ENCODE data around the gene DNAJC16. TPM values are rescaled to one million over a fixed set of nuclear protein-coding genes. Genes with fewer than 3 reads are reported as not detected.

DNAJC16 gene
- polyA plus RNA-seq, 3 donors from 2014 or later, result 3.7 to 8.9 (median 4.0) TPM

DNA sequence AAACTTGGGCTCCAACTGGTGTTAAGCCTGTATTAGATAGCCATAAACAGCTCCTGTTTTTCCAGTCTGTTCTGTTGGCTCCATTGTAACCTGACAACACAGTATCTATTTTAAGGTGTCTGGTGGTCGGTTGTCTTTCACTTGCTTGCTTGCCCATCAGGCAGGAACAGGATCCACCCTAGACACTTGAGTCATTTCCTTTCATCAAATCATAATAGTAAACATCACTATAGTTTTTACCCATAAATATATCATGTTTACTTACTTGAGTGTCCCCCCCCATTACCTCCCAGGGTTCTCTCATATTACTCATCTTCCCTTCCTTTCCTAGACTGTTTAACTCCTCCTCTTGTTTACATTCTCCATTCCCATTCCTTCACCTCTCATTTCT is 93.5 kb downstream of the DNAJC16 start:
- Mint-ChIP-seq H3K36me3 (peaks cover 0 to 3% (median 2%) of the 10 kb centered on the region in 3 donors), H3K4me1 (peaks cover 48 to 70% of the 10 kb centered on the region in 2 donors), H3K27me3 (ENCODE audit: low read depth in 3 of 3) (peaks cover 0 to 9% (median 2%) of the 10 kb centered on the region in 3 donors)

DNA sequence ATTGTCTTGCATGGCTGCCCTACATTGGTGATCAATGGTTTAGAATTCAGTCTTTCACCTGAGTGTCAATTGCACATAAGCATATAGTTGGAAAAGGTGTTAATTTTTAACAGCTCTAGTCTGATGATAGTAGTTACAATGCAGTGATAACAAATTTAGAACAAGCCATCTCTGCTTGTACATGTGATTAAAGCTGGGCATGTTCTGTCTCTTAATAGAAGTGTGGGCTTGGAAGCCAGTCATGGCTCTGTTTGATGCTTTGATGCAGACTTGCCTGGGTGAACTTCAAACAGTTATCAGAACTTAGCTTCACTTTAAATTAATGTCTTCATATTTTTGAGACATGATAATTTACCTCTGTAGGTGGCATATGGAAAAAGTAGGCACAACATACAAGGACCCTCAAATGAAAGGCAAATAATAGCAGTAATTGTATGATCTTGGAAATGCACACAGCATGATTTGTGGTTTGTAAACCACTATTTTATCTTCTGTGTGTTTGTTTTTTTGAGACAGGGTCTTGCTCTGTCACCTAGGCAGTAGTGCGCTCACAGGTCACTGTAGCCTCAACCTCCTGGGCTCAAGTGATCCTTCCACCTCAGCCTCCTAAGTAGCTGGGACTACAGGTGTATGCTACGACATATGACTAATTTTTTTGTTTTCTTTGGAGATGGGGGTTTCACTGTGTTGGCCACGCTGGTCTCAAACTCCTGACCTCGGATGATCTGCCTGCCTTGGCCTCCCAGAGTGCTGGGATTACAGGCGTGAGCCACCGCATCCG is 94.4 kb downstream of the DNAJC16 start:
- H3K27me3 Mint-ChIP-seq (ENCODE audit: low read depth in 3 of 3), result peaks cover 0 to 9% (median 2%) of the 10 kb centered on the region in 3 donors
- peaks cover 0 to 1% (median 0%) of the 10 kb centered on the region in 6 donors for H3K9me3 Mint-ChIP-seq
- peak overlapping the region in 1 of 5 donors; percentile 25 for H3K4me3 Mint-ChIP-seq
- peaks cover 0 to 3% (median 3%) of the 10 kb centered on the region in 3 donors for H3K36me3 Mint-ChIP-seq
- H3K4me1 Mint-ChIP-seq, result peaks cover 49 to 76% of the 10 kb centered on the region in 2 donors
- peak overlapping the region in 1 of 6 donors; percentile 36 for H3K27ac Mint-ChIP-seq
- no peak for DNase-seq

More for the DNA sequence above, 93.5 kb downstream of the DNAJC16 start:
- peak; percentile 14 to 46 (median 34) for DNase-seq
- H3K4me3 Mint-ChIP-seq, result peak overlapping the region in 2 of 5 donors; percentile 9 to 36
- peaks cover 0 to 1% (median 0%) of the 10 kb centered on the region in 6 donors for H3K9me3 Mint-ChIP-seq
- peak overlapping the region in 4 of 6 donors; percentile 11 to 86 (median 63) for H3K27ac Mint-ChIP-seq

DNA sequence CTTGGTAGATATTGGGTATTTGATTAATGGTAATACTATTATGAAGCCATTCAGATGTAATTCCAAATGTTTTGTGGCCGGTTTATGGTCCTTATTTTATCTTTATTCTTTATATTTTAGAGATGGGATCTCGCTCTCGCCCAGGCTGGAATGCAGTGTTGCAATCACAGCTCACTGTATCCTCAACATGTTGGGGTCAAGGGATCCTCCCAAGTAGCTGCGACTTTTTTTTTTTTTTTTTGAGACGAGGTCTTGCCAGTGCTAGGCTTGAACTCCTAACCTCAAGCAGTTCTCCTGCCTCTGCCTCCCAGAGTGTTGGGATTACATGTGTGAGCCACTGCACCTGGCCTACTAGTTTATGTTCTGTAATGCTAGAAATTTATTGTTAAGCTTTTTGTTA is 95.3 kb downstream of the DNAJC16 start:
- Mint-ChIP-seq H3K27ac (no peak overlapping the region), H3K4me3 (no peak overlapping the region), H3K4me1 (peaks cover 49 to 76% of the 10 kb centered on the region in 2 donors), H3K36me3 (peaks cover 0 to 3% (median 3%) of the 10 kb centered on the region in 3 donors), H3K27me3 (ENCODE audit: low read depth in 3 of 3) (peaks cover 0 to 7% (median 0%) of the 10 kb centered on the region in 3 donors), H3K9me3 (peaks cover 0 to 1% (median 0%) of the 10 kb centered on the region in 6 donors)
- DNase-seq, result no peak

DNA sequence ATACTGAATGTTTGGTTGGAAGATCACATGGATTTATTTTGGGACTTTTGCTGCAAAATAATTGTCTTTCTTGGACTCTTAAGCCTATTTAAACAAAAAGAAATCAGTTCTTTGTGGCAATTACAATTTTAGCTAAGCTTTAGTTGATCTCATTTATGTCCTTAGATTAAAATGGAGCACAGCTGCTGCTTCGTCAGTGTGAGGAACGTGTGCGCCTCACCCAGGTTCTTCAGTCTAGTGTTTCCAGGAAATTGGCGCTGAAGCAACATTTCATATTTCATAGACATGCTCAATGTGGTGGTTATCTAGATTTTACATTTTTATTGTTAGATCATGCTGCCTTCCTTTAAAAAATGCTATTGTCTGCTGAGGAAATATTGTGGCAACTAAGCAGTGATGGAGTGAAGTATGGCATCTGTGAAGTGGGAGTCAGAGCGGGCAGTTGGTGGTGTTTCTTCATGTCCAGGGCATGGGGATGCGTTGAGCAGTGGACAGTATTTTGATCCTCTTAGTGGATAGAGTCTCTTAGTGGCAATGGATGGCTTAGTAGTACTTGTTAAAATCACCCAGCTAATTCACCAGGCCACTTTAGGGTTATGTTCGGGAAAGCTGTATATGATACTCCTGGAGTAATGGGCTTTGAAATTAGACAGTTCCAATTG is 96.2 kb downstream of the DNAJC16 start:
- DNase-seq, result no peak
- Mint-ChIP-seq H3K36me3 (peaks cover 3 to 7% (median 3%) of the 10 kb centered on the region in 3 donors), H3K9me3 (peaks cover 0 to 1% (median 0%) of the 10 kb centered on the region in 6 donors), H3K27ac (peak overlapping the region in 4 of 6 donors; percentile 3 to 55 (median 14)), H3K4me3 (no peak overlapping the region), H3K4me1 (peaks cover 47 to 85% of the 10 kb centered on the region in 2 donors), H3K27me3 (ENCODE audit: low read depth in 3 of 3) (peaks cover 0 to 7% (median 0%) of the 10 kb centered on the region in 3 donors)

DNA sequence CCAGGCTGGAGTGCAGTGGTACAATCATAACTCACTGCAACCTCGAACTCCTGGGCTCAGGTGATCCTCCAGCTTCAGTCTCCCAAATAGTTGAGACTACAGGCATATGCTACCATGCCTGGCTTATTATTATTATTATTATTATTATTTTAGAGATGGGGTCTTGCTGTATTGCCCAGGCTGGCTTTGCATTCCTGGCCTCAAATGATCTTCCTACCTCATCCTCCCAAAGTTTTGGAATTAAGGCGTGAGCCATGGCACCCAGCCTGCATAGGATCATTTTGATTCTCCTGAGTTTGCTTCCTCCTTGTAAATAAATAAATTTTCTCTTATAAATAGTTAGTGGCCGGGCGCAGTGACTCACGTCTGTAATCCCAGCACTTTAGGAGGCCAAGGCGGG is 96.8 kb downstream of the DNAJC16 start:
- Mint-ChIP-seq H3K4me1 (peaks cover 44 to 83% of the 10 kb centered on the region in 2 donors), H3K9me3 (peaks cover 0 to 1% (median 0%) of the 10 kb centered on the region in 6 donors), H3K27ac (no peak overlapping the region), H3K4me3 (no peak overlapping the region), H3K36me3 (peaks cover 3 to 9% (median 3%) of the 10 kb centered on the region in 3 donors), H3K27me3 (ENCODE audit: low read depth in 3 of 3) (peaks cover 0 to 2% (median 0%) of the 10 kb centered on the region in 3 donors)
- no peak for DNase-seq

DNA sequence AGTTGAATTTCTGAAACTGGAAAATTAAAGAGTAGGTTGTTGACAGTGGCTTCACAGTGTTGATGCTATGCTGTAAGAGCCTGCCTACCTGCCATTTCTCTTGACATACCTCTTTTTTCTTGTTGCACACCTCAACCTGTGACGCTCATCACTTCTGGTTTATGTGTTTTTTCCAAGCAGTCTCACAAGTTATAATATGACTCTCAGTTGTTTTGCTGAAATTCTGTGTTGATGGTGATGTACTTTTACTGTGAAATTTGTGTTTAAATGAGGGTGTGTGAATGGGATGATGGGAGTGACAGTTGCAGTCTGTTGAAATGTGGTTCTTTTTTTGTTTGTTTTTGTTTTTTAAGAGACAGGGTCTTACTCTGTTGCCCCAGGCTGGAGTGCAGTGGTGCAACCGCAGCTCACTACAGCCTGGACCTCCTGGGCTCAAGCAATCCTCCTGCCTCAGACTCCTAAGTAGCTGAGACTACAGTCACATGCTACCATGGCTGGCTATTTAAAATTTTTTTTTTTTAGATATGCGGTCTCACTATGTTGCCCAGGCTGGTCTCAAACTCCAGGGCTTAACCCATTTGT is 97.6 kb downstream of the DNAJC16 start:
- H3K36me3 Mint-ChIP-seq, result peaks cover 3 to 13% (median 6%) of the 10 kb centered on the region in 3 donors
- H3K27me3 Mint-ChIP-seq (ENCODE audit: low read depth in 3 of 3), result no peaks in the 10 kb centered on the region
- H3K9me3 Mint-ChIP-seq, result peaks cover 0 to 1% (median 0%) of the 10 kb centered on the region in 6 donors
- H3K4me1 Mint-ChIP-seq, result peaks cover 38 to 75% of the 10 kb centered on the region in 2 donors
- H3K27ac Mint-ChIP-seq, result peak overlapping the region in 1 of 6 donors; percentile 62
- no peak overlapping the region for H3K4me3 Mint-ChIP-seq
- DNase-seq, result no peak

DNA sequence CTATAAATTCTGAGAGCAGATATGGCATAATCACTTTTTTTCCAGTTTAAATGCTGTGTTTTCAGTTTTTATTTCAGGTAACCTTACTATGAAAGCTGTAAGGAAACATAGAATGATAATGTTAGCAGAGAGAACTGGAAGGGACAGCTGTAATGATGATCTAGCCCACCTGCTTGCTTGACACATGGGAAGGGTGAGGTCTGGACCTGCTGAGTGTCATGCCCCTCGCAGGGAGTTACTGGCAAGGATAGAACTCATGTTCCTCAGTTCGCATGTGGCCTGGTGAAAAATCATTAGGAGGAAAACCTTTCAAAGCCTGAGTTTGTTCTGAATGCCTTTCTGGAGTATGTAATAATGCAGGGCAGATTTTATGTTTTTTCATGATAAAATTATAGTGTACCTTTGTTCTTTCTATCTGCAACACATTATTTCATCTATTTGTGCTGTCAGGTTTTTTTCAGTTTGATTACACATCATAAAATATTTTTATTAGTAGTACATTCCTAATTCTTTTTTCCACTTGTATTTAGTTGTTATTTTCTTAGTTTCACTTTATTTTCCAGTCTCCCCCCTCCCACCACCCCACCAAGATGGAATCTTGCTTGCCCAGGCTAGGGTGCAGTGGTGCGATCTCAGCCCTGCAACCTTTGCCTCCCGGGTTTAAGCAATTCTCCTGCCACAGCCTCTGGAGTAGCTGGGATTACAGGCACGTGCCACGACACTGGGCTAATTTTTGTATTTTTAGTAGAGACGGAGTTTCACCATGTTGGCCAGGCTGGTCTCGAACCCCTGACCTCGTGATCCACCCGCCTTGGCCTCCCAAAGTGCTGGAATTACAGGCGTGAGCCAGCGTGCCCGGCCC is 98.6 kb downstream of the DNAJC16 start:
- Mint-ChIP-seq H3K4me3 (no peak overlapping the region), H3K36me3 (peaks cover 3 to 13% (median 10%) of the 10 kb centered on the region in 3 donors), H3K27ac (peak overlapping the region in 1 of 6 donors; percentile 40), H3K27me3 (ENCODE audit: low read depth in 3 of 3) (no peaks in the 10 kb centered on the region), H3K9me3 (peaks cover 0 to 1% (median 0%) of the 10 kb centered on the region in 6 donors), H3K4me1 (peaks cover 31 to 64% of the 10 kb centered on the region in 2 donors)
- no peak for DNase-seq

Other genes with a start within 250 kb of the DNAJC16 start
- 1,000 to 10,000 TPM in 1 of 3 donors, 100 to 1,000 TPM in 2; 686 to 1,063 (median 771) TPM for gene EFHD2, start 117.0 kb upstream of the DNAJC16 start, polyA plus RNA-seq
- gene CTRC, start 88.4 kb upstream of the DNAJC16 start, polyA plus RNA-seq, result not detected
- not detected for gene CELA2A, start 70.1 kb upstream of the DNAJC16 start, polyA plus RNA-seq
- not detected for gene CELA2B, start 50.7 kb upstream of the DNAJC16 start, polyA plus RNA-seq
- 10 to 100 TPM; 17.0 to 19.4 (median 19.4) TPM for gene CASP9, start 2.6 kb upstream of the DNAJC16 start, polyA plus RNA-seq
- under 1 TPM in 2 of 3 donors, not detected in 1; 0.39 to 0.64 TPM for gene AGMAT, start 58.2 kb downstream of the DNAJC16 start, polyA plus RNA-seq
- gene DDI2, start 90.6 kb downstream of the DNAJC16 start, polyA plus RNA-seq, result 1 to 10 TPM; 1.9 to 5.2 (median 3.3) TPM
- gene PLEKHM2, start 157.5 kb downstream of the DNAJC16 start, polyA plus RNA-seq, result 1 to 10 TPM; 1.7 to 4.7 (median 3.2) TPM
- not detected for gene SLC25A34, start 209.4 kb downstream of the DNAJC16 start, polyA plus RNA-seq
- not detected for gene TMEM82, start 215.7 kb downstream of the DNAJC16 start, polyA plus RNA-seq
- not detected for gene FBLIM1, start 231.9 kb downstream of the DNAJC16 start, polyA plus RNA-seq

Measured in immature natural killer cell (primary cell).